Measurements from ENCODE around the gene TBX21.

- TF ChIP-seq JUNB (IDR thresholded peaks at IDR 0.05; ENCODE audit: unreplicated experiment) (no peak), CTCF (conservative IDR thresholded peaks at IDR 0.05; ENCODE audit: low read depth in 2 of 2) (peak; percentile 86 to 89), EZH2 (IDR thresholded peaks at IDR 0.05; ENCODE audit: low read depth, unreplicated experiment) (no peak), POLR2AphosphoS5 (IDR thresholded peaks at IDR 0.05; ENCODE audit: low read depth) (no peak), EZH2phosphoT487 (IDR thresholded peaks at IDR 0.05; ENCODE audit: unreplicated experiment) (no peak), REST (IDR thresholded peaks at IDR 0.05; ENCODE audit: unreplicated experiment) (no peak), ETS1 (IDR thresholded peaks at IDR 0.05) (no peak), CREB1 (CRISPR knock-in tag; IDR thresholded peaks at IDR 0.05; ENCODE audit: low read depth) (no peak), STAT1 (IDR thresholded peaks at IDR 0.05; ENCODE audit: unreplicated experiment) (no peak), ZNF114 (CRISPR knock-in tag; IDR thresholded peaks at IDR 0.05) (no peak), ZNF331 (CRISPR knock-in tag; IDR thresholded peaks at IDR 0.05; ENCODE audit: low read depth) (no peak), NANOG (IDR thresholded peaks at IDR 0.05; ENCODE audit: borderline replicate concordance) (no peak)
These were observed 43.5 kb downstream of the TBX21 start for GRCh38 chr17:47776330-47777197.
